Lower leg skin (tissue), 4 donors: ENCODE data around the gene TICAM1. TPM values are rescaled to one million over a fixed set of nuclear protein-coding genes. Genes with fewer than 3 reads are reported as not detected.

Experiments
- DNase-seq, 2 donors: peaks; one replicate each; pipeline ENCODE4 v3.0.0-alpha.2; 2019; ENCODE audit warnings: low spot score in 2 of 2
- H3K4me3 ChIP-seq: fragments of 200-600 bp; sonication (generic); 2 replicates; pipeline ENCODE4 v1.5.1; 2017; ENCODE audit warnings: mild to moderate bottlenecking, low read depth; ENCODE audit not compliant: poor library complexity, severe bottlenecking
- POLR2A ChIP-seq, 2 donors: fragments of 450-650 bp; IDR thresholded peaks; one replicate each; pipeline ENCODE4 v1.6.1; 2016 to 2017; ENCODE audit warnings: antibody characterized with exemption in 2 of 2, mild to moderate bottlenecking in 1 of 2, moderate library complexity in 1 of 2
- WGBS, 2 donors: methylation state at CpG; one replicate each; pipeline ENCODE4 v1.1.5; 2018; 5-methylcytosine and 5-hydroxymethylcytosine counted together
- intact Hi-C: fragments of 100-400 bp; cut with DNase I; formaldehyde crosslinking; loops from one replicate; pipeline ENCODE4 v1.15.0; 2023; ENCODE audit warnings: low total_unique reads
- total RNA-seq, 4 donors: library from RNA; depleted of rRNA; stranded (reverse); fragments of >200 nt; gene quantifications; one replicate each; pipeline ENCODE4 v1.1.0, GENCODE V29; 2016
- TF ChIP-seq, protein P1 (sequence below), 3 donors: fragments of 450-650 bp; IDR thresholded peaks; one replicate each; pipeline ENCODE4 v1.5.1; 2016; ENCODE audit warnings: antibody characterized with exemption in 3 of 3, mild to moderate bottlenecking in 3 of 3, moderate library complexity in 2 of 3

TICAM1 gene
- 10 to 100 TPM in 3 of 4 donors, 1 to 10 TPM in 1; 8.0 to 34.4 (median 15.3) TPM for total RNA-seq

GRCh38 chr19:4831304-4831978 lies at the start of gene TICAM1:
TICAM1 (minus strand) TSS chr19:4831712; CDS start chr19:4818377, 13,335 bp downstream.
- H3K4me3 ChIP-seq, result peak within 1 kb of the TSS; percentile 88
- DNase-seq, result peak; percentile 62 to 95
- WGBS, 2 donors, result 0% methylated on average over 35 to 45 of the region's 52 CpGs
- TF ChIP-seq POLR2A (IDR thresholded peaks at IDR 0.05), result no peak
- TF ChIP-seq, protein P1, sequence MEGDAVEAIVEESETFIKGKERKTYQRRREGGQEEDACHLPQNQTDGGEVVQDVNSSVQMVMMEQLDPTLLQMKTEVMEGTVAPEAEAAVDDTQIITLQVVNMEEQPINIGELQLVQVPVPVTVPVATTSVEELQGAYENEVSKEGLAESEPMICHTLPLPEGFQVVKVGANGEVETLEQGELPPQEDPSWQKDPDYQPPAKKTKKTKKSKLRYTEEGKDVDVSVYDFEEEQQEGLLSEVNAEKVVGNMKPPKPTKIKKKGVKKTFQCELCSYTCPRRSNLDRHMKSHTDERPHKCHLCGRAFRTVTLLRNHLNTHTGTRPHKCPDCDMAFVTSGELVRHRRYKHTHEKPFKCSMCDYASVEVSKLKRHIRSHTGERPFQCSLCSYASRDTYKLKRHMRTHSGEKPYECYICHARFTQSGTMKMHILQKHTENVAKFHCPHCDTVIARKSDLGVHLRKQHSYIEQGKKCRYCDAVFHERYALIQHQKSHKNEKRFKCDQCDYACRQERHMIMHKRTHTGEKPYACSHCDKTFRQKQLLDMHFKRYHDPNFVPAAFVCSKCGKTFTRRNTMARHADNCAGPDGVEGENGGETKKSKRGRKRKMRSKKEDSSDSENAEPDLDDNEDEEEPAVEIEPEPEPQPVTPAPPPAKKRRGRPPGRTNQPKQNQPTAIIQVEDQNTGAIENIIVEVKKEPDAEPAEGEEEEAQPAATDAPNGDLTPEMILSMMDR (IDR thresholded peaks at IDR 0.05), result no peak
- intact Hi-C loops, result no loop called here

GRCh38 chr19:4879041-4879440 lies 47.5 kb upstream of the TICAM1 start:
- no peak for DNase-seq
- intact Hi-C loops, result loop anchor here (5.0 kb wide), 1 partner anchor 1468 kb away; no protein-coding TSS in a partner anchor
- TF ChIP-seq, protein P1 (IDR thresholded peaks at IDR 0.05), result no peak
- TF ChIP-seq POLR2A (IDR thresholded peaks at IDR 0.05), result no peak
- no peak overlapping the region for H3K4me3 ChIP-seq
- 90 to 98% methylated on average over 11 of the region's 11 CpGs for WGBS, 2 donors

- intact Hi-C loops, result loop anchor here (5.0 kb wide), 1 partner anchor 1469 kb away; no protein-coding TSS in a partner anchor
- TF ChIP-seq, protein P1 (IDR thresholded peaks at IDR 0.05), result no peak
- no peak for TF ChIP-seq POLR2A (IDR thresholded peaks at IDR 0.05)
- no peak for DNase-seq
These were observed 47.0 kb upstream of the TICAM1 start for GRCh38 chr19:4878491-4878968.

GRCh38 chr19:4877753-4878490 lies 46.4 kb upstream of the TICAM1 start:
- intact Hi-C loops, result loop anchor here (5.0 kb wide), 1 partner anchor 1469 kb away; no protein-coding TSS in a partner anchor
- DNase-seq, result no peak
- no peak overlapping the region for H3K4me3 ChIP-seq
- TF ChIP-seq, protein P1 (IDR thresholded peaks at IDR 0.05), result no peak
- TF ChIP-seq POLR2A (IDR thresholded peaks at IDR 0.05), result no peak
- 44 to 48% methylated on average over 23 to 28 of the region's 30 CpGs for WGBS, 2 donors

More at GRCh38 chr19:4878491-4878968, 47.0 kb upstream of the TICAM1 start:
- no peak overlapping the region for H3K4me3 ChIP-seq
- WGBS, 2 donors, result 43 to 52% methylated on average over 12 to 22 of the region's 23 CpGs

GRCh38 chr19:4873930-4874329 lies 42.4 kb upstream of the TICAM1 start:
- TF ChIP-seq POLR2A (IDR thresholded peaks at IDR 0.05), result no peak
- TF ChIP-seq, protein P1 (IDR thresholded peaks at IDR 0.05), result no peak
- intact Hi-C loops, result loop anchor here (5.0 kb wide), 2 partner anchors 33 to 158 kb away; partner anchors contain the start of gene UHRF1
- no peak overlapping the region for H3K4me3 ChIP-seq
- WGBS, 2 donors, result 91 to 94% methylated on average over 3 of the region's 3 CpGs
- no peak for DNase-seq
